H1 (cell line): Measurements from ENCODE around the gene PABPN1. TPM values are rescaled to one million over a fixed set of nuclear protein-coding genes. Genes with fewer than 3 reads are reported as not detected.

Experiments used
- BACH1 ChIP-seq: IDR thresholded peaks from 2 replicates; pipeline ENCODE4 v1.6.1; 2012; ENCODE audit warnings: low read length, improper control_type of control experiment
- CHD2 ChIP-seq: IDR thresholded peaks from 2 replicates; pipeline ENCODE4 v1.6.1; 2012; ENCODE audit warnings: low read length, improper control_type of control experiment
- CREB1 ChIP-seq: IDR thresholded peaks from 2 replicates; pipeline ENCODE4 v1.6.1; 2012; ENCODE audit warnings: inconsistent platforms
- EGR1 ChIP-seq: IDR thresholded peaks from 2 replicates; pipeline ENCODE4 v1.6.1; 2011; ENCODE audit warnings: low read depth, low read length, borderline replicate concordance
- EP300 ChIP-seq, 2 experiments: IDR thresholded peaks; 1 replicate in 1 of 2; 2 replicates in 1 of 2; pipeline ENCODE4 v1.6.1; 2011 to 2012; ENCODE audit warnings: low read depth in 2 of 2, low read length in 2 of 2, mild to moderate bottlenecking in 2 of 2, borderline replicate concordance in 1 of 2, inconsistent platforms in 1 of 2, moderate library complexity in 1 of 2
- FOSL1 ChIP-seq: IDR thresholded peaks from 2 replicates; pipeline ENCODE4 v1.6.1; 2011; ENCODE audit warnings: mild to moderate bottlenecking, low read depth, low read length, moderate library complexity; ENCODE audit not compliant: insufficient read depth
- HDAC2 ChIP-seq, 2 experiments: fragments of 300-600 bp in 1 of 2; sonication (generic) in 1 of 2; IDR thresholded peaks; 2 replicates each; pipeline ENCODE4 v1.6.1; 2011 to 2012; ENCODE audit warnings: low read depth in 2 of 2, low read length in 2 of 2, mild to moderate bottlenecking in 2 of 2, moderate library complexity in 2 of 2, borderline replicate concordance in 1 of 2, inconsistent platforms in 1 of 2
- HDAC6 ChIP-seq: IDR thresholded peaks from one replicate; pipeline ENCODE4 v1.7.1; 2012; ENCODE audit warnings: low read depth, mild to moderate bottlenecking, inconsistent platforms, low read length, moderate library complexity
- JUND ChIP-seq: IDR thresholded peaks from 2 replicates; pipeline ENCODE4 v1.6.1; 2011; ENCODE audit warnings: mild to moderate bottlenecking, improper control_type of control experiment, low read length
- KDM4A ChIP-seq: IDR thresholded peaks from one replicate; pipeline ENCODE4 v1.7.1; 2012; ENCODE audit warnings: low read depth, mild to moderate bottlenecking, moderate library complexity, low read length, inconsistent platforms; ENCODE audit not compliant: severe bottlenecking
- MAFK ChIP-seq: IDR thresholded peaks from 2 replicates; pipeline ENCODE4 v1.6.1; 2012; ENCODE audit warnings: low read depth, mild to moderate bottlenecking, improper control_type of control experiment, low read length
- POLR2A ChIP-seq, 2 experiments: IDR thresholded peaks; 1 replicate in 1 of 2; 2 replicates in 1 of 2; pipeline ENCODE4 v1.6.1; 2011; ENCODE audit warnings: low read depth in 2 of 2, low read length in 2 of 2, mild to moderate bottlenecking in 2 of 2; ENCODE audit errors: control extremely low read depth in 1 of 2
- SIN3A ChIP-seq, 2 experiments: IDR thresholded peaks in 1 of 2; conservative IDR thresholded peaks in 1 of 2; 2 replicates each; pipeline ENCODE4 v1.6.1; 2011 to 2012; ENCODE audit warnings: low read length in 2 of 2, improper control_type of control experiment in 1 of 2, low read depth in 1 of 2, mild to moderate bottlenecking in 1 of 2
- SP1 ChIP-seq: IDR thresholded peaks from 2 replicates; pipeline ENCODE4 v1.6.1; 2011; ENCODE audit warnings: low read depth, low read length
- SP2 ChIP-seq: IDR thresholded peaks from 2 replicates; pipeline ENCODE4 v1.6.1; 2012; ENCODE audit warnings: mild to moderate bottlenecking, low read length, inconsistent platforms
- SRF ChIP-seq: IDR thresholded peaks from 2 replicates; pipeline ENCODE4 v1.6.1; 2011; ENCODE audit warnings: mild to moderate bottlenecking, low read depth, low read length, moderate library complexity
- SUZ12 ChIP-seq: fragments of 200-600 bp; sonication (generic); IDR thresholded peaks from 2 replicates; pipeline ENCODE4 v1.6.1; 2012; ENCODE audit warnings: mild to moderate bottlenecking, inconsistent platforms, low read length, moderate library complexity, mixed read lengths
- TAF1 ChIP-seq: IDR thresholded peaks from 2 replicates; pipeline ENCODE4 v1.6.1; 2011; ENCODE audit warnings: mild to moderate bottlenecking, low read depth, low read length
- TAF7 ChIP-seq: optimal IDR thresholded peaks from 2 replicates; pipeline ENCODE3; 2011; ENCODE audit warnings: low read depth, mild to moderate bottlenecking, inconsistent platforms, low read length, moderate library complexity, borderline replicate concordance
- TEAD4 ChIP-seq: IDR thresholded peaks from 2 replicates; pipeline ENCODE4 v1.6.1; 2012; ENCODE audit warnings: low read depth, low read length, inconsistent platforms, mixed read lengths
- polyA plus RNA-seq, 7 experiments: library from polyadenylated mRNA; depleted of rRNA in 3 of 7; stranded (reverse) in 5 of 7; unstranded in 2 of 7; fragments of >200 nt in 5 of 7; fragments of 200-250 nt in 2 of 7; gene quantifications; 1 replicate in 5 of 7; 2 replicates in 1 of 7; 4 replicates in 1 of 7; pipeline versions ENCODE4 v1.2.1 to v1.2.3, GENCODE V29; 2011 to 2013; ENCODE audit warnings: missing spikeins in 2 of 7, mixed read lengths in 2 of 7
- total RNA-seq: library from RNA; stranded (reverse); fragmentation: NEBNext Ultra II Directional; extraction: Animal tissue kit (Norgen Biotek cat#: 25700); gene quantifications from 2 replicates; pipeline ENCODE4 v1.2.1, GENCODE V29; 2021
- TF ChIP-seq, protein P1 (sequence below): IDR thresholded peaks from 2 replicates; pipeline ENCODE4 v1.6.1; 2012; ENCODE audit warnings: inconsistent platforms
- TF ChIP-seq, protein P2 (sequence below): IDR thresholded peaks from 2 replicates; pipeline ENCODE4 v1.6.1; 2011; ENCODE audit warnings: low read length, improper control_type of control experiment
- TF ChIP-seq, protein P3 (sequence below): IDR thresholded peaks from 2 replicates; pipeline ENCODE4 v1.6.1; 2011; ENCODE audit warnings: low read depth, mild to moderate bottlenecking, low read length; ENCODE audit not compliant: insufficient read depth

PABPN1 gene
- total and polyA plus RNA-seq, 2 of the 8 experiments (the other 6 are each of a cell fraction or from before 2014, with no cell fraction given): 300 to 331 TPM

- TF ChIP-seq TAF7 (peak; percentile 37), EP300 (IDR thresholded peaks at IDR 0.05; ENCODE audit: borderline replicate concordance in 1 of 2, low read depth in 2 of 2, low read length in 2 of 2) (peak in 1 of 2 experiments; percentile 33; a peak in 1 of 3 replicates), HDAC2 (IDR thresholded peaks at IDR 0.05; ENCODE audit: borderline replicate concordance in 1 of 2, low read depth in 2 of 2, low read length in 2 of 2) (peak in 1 of 2 experiments; percentile 59; a peak in 2 of 4 replicates), FOSL1 (peak; percentile 54; the same call in 1 of the 2 replicates), TAF1 (no peak), SIN3A (conservative IDR thresholded peaks at IDR 0.05 in 1 of 2, IDR thresholded peaks at IDR 0.05 in 1 of 2; ENCODE audit: low read depth in 1 of 2, low read length in 2 of 2) (peak in 1 of 2 experiments; percentile 71; a peak in 2 of 4 replicates), BACH1 (peak; percentile 71; the same call in 1 of the 2 replicates), MAFK (peak; percentile 60; the same call in 1 of the 2 replicates), SP1 (0 out of 2 replicates have a peak, but pooled peaks have one; percentile 13), EGR1 (peak; percentile 90), TEAD4 (no peak), CREB1 (peak; percentile 69), POLR2A (IDR thresholded peaks at IDR 0.05; ENCODE audit: control extremely low read depth in 1 of 2, low read depth in 2 of 2, low read length in 2 of 2) (no peak), JUND (no peak), HDAC6 (no peak), SP2 (no peak), KDM4A (peak; percentile 51), SRF (no peak), CHD2 (no peak), SUZ12 (no peak)
- TF ChIP-seq, protein P1, sequence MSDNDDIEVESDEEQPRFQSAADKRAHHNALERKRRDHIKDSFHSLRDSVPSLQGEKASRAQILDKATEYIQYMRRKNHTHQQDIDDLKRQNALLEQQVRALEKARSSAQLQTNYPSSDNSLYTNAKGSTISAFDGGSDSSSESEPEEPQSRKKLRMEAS: peak; percentile 75
- TF ChIP-seq, protein P2, sequence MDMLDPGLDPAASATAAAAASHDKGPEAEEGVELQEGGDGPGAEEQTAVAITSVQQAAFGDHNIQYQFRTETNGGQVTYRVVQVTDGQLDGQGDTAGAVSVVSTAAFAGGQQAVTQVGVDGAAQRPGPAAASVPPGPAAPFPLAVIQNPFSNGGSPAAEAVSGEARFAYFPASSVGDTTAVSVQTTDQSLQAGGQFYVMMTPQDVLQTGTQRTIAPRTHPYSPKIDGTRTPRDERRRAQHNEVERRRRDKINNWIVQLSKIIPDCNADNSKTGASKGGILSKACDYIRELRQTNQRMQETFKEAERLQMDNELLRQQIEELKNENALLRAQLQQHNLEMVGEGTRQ: peak; percentile 47; the same call in 1 of the 2 replicates
- TF ChIP-seq, protein P3, sequence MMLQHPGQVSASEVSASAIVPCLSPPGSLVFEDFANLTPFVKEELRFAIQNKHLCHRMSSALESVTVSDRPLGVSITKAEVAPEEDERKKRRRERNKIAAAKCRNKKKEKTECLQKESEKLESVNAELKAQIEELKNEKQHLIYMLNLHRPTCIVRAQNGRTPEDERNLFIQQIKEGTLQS: 0 out of 2 replicates have a peak, but pooled peaks have one; percentile 28
These were observed 19.8 kb upstream of the PABPN1 start (continued) for GRCh38 chr14:23301288-23301968.
